Fibroblast of peridontal ligament (primary cell): ENCODE results near the gene IFNGR1.
"Not testable (repeated sequence)": the region's sequence is repeated elsewhere in the genome, so short reads cannot be mapped to it uniquely, and the experiment has no call there.

Experiments used
- DNase-seq: peaks from one replicate; pipeline ENCODE4 v3.0.0-alpha.2; 2010; ENCODE audit errors: extremely low read depth

IFNGR1 gene

DNA sequence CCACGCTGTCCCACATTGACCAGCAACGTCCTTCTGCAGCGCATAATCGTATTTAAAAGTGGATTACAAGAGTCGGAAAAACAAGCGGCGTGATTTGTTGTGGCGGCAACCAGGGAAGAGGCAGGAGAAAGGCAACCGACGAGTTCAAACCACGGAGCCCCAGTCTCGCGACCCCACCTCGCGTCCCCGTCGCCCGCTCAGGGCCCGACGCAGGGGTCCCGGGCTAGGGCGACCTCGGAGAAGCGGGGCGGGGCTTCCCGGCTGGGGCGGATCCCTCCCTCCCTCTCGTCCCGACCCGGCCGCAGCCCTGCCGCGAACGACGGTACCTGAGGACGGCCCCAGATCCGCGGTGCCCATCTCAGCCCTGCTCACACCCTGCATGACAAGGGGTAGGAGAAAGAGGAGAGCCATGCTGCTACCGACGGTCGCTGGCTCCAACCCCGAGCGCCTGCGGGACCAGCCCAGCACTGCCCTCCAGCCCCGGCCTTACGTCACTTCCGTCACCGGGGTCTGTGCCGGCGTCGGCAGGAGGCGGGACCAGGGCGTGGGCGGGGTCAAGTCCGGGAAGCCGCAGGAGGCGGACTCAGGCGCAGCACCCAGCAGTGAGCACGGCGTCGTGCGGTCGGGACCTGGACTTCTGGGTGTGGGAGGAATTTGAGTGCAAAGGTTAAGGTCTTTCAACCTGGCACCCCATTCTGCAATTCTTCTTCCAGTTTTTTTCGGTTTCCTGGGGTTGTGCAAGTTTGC lies at the start of gene IFNGR1:
TSS of gene IFNGR1 (minus strand) at position 469 of the 747 bp plus-strand sequence. CDS start at position 411, 58 bp downstream.
- DNase-seq = peak; percentile 83

DNA sequence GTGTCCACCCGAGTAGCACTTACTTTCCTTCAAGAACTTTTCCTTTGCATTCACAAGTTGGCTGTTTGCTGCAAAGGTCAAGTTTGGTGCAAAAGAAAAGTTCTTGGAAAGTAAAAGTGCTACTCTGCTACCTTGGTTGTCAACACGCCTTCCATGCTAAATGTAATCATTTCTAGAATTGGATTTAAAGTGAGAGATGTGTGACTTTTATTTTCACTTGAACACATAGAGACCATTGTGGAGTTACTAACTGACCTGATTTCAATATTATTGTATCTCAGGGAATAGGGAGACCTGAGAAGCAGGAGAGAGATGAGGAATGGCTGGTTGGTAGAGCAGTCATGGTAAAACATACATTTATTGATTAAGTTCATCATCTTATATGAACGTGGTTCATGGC lies 49.7 kb upstream of the IFNGR1 start:
- no peak for DNase-seq

DNA sequence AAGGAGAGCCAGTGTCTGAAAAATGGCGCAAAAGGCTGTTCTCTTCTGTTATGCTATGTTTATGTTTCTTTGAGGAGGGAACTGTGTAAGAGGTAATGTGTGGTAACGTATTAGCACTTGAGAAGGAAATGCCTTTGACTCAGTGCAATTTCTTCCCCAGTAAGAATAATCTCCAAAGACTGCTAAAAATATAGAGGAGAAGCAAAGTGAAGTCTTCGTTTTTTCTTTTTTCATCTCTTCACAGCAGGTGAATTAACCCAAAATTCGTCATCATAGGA lies 47.1 kb upstream of the IFNGR1 start:
- DNase-seq = no peak

DNA sequence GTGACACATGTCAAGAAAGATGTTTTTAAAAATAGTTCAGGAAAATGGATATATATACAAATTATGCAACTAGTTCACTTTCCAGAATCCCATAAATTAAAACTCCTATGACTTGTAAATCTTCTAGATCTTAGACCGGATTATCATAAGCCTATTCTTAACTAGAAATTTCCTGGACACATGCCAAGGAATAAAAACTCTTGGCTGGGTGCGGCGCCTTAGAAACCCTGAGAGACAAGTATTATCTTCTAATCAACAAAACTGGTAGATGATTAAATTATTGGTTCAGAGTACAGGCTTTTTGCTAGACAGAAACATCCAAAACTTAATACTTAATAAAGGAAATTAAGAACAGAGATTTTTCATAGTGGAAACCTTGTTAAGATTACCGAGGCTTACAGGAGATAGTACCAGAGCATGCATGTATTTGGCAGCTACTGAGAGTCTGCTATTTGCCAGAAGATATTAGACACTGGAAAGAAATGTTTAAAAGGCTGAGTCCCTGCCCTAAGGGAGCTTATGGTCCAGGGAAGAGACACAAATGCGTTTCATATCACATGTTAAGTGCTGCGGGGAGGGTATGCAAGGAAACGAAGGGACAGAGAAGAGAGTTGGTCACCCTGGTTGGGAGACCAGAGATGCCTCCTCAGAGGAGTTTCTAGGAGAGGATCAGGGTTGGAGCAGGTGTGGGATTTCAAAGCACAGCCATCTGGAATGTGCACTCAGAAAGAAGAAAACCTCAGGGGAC lies 46.5 kb upstream of the IFNGR1 start:
- DNase-seq = no peak

DNA sequence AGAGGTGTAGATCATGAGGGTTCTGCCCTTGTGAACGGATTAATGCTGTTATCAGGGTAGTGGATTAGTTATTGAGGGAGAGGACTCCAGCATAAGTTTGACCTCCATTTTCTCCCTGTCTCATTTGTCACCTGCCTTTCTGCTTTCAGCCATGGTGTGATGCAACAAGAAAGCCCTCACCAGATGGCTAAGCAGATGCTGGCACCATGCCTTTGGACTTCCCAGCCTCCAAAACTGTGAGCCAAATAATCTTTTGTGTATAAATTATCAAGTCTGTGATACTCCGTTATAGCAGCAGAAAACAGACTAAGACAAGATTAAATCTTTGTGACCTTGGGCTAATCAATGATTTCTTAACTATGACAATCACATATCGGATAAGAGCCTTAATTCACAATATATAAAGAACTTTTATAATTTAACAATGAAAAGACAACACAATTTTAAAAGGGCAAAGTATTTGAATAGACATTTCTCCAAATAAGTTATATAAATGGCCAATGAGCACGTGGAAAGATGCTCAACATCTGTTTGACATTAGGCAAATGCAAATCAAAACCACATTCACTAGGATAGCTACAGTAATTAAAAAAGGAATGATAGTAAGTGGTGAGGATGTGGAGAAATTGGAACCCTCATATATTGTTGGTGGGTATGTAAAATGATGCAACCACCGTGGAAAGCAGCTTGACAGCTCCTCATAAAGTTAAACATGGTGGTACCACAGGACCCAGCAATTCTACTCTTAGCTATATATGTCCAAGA lies 45.3 kb upstream of the IFNGR1 start:
- peak; percentile 51 for DNase-seq

DNA sequence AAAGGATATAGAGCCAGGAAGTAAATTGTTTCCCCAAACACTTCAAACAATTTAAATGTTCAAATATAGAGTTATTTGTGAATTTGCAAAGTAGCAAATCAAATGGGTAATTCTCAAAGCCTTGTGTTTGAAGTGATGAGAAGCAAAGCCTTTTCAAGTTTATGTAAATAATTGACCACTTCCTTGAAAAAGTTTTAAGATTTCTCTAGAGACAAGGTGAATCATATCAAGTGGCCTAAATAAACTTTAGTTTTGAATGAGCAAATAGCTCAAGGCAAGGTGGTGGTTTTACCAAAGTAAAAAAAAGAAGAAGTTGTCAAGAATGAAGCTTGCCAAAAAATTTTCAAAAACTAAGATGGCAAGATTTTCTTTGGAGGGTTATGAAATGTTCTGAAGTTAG lies 42.6 kb upstream of the IFNGR1 start:
- peak; percentile 30 for DNase-seq

DNA sequence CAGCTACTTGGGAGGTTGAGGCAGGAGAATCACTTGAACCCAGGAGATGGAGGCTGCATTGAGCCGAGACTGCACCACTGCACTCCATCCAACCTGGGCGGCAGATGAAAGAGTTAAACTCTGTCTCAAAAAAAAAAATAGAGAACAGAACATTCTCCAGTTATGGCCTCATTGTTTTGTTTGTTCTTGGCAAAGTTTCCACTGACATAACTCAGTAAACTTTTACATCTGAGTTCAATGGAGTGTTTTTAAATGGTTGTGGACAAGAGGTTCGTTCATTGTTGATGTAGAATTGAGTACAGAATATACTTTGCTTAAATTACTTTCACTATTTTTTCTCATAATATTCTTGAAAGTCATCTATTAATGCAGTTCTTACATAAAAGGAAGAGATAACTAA lies 42.2 kb upstream of the IFNGR1 start:
- DNase-seq = peak; percentile 75

DNA sequence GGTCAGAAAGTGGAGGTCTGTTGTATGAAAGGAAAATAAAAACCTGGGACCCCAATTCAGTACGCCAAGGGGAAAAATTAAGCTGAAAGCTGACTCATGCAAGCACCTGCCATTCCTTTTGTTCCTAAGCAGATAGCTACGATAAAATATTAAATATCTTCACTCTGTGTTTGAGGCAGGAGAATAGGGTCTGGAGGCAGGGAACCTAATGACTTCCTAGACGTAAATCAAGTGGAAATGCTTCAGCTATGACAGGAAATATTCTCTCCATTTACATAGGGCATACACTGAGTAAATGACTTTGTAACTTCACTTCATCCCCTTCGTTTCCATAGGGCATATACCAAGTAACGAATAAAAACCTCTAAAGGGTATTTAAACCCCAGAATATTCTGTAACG lies 41.0 kb upstream of the IFNGR1 start:
- no peak for DNase-seq

DNA sequence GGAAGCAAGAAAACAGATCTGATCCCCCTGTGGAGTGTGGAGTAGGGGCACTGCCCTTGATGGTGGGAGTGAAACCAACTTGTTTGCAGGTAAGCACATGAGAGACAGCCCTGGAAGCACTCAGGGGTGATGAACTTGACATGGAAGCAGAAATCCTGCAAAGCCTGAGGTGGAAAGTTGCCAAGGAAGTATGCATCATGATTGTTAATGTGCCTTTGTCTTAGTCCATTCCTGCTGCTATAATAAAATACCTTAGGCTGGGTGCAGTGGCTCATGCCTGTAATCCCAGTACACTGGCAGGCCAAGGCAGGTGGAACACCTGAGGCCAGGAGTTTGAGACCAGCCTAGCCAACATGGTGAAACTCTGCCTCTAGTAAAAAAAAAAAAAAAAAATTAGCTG lies 40.2 kb upstream of the IFNGR1 start:
- no peak for DNase-seq

DNA sequence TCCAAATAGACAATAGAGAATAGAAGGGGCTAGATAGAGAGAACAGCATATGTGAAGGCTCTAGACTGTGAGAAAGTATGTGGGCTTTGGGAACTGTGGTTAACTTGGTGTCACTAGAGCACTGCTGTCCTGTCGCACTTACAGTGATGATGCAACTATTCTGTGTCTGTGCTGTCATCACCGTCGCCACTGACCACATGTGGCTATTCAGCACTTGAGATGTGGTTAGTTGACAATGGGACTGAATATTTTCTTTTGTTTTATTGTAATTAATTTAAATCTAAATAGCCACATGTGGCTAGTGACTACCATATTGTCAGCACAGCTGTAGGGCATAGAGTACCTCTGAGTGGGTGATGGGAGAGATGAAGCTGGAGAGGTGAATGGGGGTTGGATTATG lies 39.0 kb upstream of the IFNGR1 start:
- no peak for DNase-seq

DNA sequence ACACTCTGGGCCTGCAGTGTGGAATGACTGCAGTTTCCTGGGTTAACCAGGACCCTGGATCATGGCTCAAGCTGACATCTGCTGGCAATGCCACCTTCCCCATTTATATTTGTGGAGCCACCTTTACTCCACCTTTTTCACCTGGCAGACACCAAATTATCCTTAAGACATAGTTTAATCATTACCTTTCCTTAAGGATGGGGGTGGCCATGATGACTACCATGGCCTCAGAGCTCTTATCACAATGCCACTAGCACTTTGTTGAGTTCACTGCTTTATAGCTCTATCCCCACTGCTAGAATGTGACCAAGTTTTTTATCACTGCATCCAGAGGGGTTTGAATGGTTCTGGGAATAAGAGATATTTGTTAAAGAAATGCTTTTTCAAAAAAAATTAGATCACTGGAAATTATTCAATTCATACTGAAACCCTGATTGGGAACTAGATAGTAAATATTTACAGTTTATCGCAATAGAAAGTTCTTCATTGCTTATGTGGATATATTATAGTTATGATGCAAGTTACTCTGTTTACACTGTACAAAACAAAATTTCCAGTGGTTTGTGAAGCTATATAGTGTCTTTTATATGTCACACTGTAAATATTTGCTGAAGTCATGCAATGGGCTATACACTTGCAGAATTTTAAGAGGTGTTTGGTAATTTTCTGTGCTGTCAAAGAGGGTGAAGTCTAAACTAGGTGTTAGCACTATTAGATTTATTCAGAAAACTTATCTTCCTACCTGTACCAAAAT lies 37.3 kb upstream of the IFNGR1 start:
- DNase-seq = no peak

DNA sequence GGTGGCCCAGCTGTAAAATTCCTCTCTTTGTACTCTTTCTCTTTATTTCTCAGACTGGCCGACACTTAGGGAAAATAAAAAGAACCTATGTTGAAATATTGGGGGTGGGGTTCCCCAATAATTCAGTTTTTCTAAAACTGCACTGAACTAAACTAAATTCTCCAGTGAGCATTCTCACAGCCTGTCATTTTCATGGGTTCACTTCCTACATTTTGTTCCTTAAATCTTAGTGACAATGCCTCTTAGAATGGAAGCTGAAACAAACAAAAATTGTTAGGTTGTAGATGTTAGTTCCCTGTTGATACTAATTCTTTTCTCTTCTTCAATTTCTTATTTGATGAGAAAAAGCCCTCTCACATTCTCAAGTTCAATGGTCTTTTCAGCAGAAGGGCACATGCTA lies 35.8 kb upstream of the IFNGR1 start:
- DNase-seq = no peak

DNA sequence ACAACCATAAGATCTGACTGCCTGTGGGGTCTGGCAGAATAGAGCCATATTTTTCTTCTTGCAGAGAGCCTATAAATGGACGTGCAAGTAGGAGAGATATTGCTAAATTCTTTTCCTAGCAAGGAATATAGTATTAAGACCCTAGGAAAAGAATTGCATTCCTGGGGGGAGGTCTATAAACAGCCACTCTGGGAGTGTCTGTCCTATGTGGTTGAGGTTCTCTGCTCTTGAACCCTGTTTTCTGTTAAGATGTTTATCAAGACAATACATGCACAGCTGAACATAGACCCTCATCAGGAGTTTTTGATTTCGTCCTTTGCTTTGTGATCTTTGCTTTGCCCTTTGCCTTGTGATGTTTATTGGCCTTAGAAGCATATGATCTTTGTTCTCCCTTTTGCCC lies 35.2 kb upstream of the IFNGR1 start:
- DNase-seq = not testable (repeated sequence)

DNA sequence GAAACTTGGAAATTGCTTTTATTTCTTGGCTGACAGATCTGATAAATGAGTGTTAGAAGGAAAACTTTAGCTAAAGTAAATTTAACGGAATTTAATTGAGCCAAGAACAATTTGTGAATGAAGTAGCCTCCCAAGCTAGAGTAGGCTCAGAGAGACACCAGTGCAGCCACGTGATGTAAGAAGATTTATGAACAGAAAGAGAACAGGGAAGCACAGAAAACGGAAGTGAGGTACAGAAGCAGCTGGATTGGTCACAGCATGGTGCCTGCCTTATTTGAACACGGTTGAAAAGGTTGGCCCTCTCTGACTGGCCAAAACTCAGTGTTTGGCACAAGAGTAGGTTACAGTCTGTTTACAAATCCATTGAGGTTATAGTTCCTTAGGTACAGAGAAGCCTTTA lies 29.5 kb upstream of the IFNGR1 start:
- DNase-seq = no peak

DNA sequence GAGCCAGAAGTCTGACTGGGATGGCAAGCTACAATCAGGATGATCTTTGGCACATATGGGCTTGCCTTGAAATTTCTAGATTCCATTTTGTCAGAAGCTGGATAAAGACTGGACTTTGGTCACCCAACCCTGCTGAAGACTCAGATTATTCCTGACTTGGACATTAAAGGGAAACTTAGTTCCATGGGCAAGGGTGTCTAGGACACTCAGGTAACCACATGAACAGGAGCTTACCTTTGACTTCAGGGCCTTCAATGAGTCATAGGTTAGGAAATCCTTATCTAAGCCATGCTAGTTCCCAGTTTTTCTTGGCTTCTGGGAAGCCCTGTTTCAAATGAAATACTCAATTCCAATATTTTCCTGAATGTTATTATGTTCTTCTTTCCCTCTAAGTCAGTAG lies 28.5 kb upstream of the IFNGR1 start:
- no peak for DNase-seq

DNA sequence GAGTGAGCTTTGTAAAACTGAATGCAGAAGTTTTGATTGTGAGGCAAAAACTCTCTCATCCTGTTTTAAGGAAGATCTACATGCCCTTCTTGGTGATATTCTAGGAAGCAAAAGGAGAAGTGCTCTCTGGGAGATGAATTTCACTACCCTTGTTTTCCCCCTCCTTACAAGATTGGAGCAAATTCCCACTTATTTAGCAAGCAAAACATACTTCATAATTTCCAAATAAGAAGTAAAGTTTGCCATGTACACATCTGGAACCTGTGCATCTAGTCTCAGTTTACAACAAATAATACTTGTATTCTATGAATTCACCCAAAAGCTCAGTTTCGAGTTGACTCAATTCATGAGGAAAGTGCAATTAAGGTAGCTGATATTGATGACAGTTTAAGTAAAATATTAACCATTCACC lies 27.6 kb upstream of the IFNGR1 start:
- DNase-seq = no peak

DNA sequence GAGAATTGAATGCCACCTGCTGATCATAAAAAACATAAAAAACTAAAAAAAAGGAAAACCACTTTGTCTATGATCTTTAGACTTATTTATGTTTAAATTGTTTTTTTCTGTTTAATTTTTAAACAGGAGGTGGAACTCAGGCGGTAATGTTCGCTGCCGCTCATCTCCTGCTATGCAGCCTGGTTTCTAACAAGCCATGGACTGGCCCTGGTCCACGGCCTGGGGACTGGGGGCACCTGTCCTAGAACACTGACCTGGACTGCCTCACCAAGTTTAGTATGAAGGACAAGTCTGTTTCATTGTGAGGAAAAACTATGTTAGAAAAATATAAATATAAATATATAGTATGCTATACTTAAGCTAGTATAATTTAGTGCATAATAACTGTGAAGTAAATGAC lies 27.0 kb upstream of the IFNGR1 start:
- no peak for DNase-seq

DNA sequence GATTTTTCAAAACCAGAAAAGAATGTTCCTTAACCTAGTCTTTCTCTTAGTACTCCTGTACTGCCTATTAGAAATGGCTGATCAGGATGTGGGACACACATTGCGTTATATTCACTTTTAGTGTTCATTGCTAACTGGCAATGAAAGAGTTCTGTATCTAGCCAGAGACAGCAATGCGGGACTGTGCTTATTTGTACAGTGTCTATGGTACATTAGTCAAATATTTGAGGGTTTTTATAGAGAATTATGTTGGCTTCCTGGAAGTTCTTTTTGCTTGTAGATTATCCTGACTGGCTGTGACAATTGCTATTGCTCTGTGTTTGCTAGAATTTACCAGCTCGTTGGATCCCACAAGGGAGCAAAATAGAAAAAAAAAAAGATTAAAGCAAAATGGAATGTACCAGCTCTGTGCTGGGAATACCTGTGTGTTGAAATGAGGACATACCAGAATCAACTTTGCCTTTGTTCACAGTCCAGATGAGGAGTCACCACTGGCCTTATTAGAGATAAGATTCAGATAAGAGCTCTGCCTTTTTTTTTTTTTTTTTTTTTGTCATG lies 22.4 kb upstream of the IFNGR1 start:
- peak; percentile 75 for DNase-seq

DNA sequence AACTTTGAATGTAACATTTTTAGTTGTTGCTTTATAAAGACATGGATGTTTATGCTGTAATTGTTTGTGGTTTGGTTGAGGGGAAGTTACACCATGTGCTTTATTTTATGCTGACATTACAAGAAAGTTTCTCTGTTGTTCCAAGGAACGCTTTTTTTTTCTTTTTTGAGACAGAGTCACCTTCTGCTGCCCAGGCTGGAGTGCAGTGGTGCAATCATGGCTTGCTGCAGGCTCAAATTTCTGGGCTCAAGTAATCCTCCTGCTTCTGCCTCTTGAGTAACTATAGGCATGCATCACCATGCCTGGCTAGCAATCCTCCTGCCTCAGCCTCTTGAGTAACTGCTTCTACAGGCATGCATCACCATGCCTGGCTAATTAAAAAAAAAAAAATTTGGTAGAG lies 21.0 kb upstream of the IFNGR1 start:
- DNase-seq = peak; percentile 98

DNA sequence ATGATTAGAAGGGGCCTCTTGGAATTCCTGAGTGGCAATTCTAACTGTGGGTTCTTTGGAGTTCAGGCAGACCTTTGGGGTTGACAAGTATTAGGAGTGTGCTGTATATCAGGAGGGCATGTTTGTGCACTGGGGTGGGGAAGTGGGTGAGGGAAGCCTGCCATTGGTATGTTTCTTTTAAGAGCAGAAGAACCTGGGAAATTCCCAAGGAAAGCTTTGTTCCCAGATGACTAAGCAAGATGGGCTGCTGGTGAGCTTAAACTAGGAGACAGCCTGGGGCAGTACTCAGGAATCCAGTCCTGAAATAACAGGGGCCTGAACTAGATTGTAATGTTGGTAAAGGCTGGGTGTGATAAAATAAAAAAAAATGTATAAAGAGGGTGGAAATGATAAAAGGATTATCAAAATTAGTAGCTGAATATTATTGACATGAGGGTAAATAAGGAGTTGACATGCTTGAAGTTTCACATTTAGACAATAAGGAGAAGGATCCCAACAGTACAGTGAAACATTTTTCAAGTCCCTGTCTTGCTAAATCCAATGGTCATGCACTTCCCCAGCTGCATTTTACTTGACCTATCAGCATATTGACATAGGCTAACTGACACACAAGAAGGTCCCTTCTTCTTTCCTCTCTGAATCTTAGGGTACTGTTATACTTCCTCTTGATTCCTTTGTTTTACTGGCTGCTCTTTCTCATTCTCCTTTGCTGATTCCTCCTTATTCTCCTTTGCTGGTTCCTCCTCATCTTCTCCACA lies 18.4 kb upstream of the IFNGR1 start:
- peak; percentile 87 for DNase-seq
